IPS-NIHi11 (cell line): ENCODE data around the gene LTA4H.

Source experiments
- DNase-seq: peaks from one replicate; pipeline ENCODE4 v3.0.0; 2012; ENCODE audit warnings: mixed read lengths, low spot score

The LTA4H gene

DNA sequence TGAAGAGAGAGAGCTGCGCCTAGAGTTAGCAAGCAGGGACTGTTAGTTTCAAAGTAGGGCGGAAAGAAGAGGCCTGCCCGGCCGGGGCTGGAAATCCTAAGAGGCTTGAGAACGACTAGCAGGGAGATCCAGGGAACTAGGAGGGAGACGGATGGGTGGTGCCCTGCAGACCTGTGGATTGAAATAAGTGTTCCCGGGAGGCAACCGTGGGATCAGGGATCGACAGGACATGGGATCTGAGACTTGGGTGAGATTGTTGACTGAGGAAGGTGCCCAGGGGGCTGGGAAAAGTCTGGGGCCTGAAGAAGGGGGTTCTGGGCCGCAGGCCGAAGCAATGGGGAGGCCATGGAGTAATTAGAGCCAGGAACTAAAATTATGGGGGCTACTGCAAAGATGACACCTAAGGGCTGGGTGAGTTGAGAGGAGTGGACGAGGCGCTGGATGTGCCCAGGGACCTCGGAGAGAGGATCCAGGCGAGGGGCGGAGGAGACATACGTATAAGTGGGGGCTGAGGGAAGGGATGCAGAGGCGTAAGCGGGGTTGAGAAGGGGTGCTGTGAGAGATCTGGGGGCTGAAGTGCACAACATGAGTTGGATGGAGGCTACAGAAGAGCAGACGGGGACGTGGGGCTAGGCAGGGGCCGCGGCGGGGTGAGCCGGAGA, 635 bp downstream of the LTA4H start:
- DNase-seq, result peak; percentile 22

DNA sequence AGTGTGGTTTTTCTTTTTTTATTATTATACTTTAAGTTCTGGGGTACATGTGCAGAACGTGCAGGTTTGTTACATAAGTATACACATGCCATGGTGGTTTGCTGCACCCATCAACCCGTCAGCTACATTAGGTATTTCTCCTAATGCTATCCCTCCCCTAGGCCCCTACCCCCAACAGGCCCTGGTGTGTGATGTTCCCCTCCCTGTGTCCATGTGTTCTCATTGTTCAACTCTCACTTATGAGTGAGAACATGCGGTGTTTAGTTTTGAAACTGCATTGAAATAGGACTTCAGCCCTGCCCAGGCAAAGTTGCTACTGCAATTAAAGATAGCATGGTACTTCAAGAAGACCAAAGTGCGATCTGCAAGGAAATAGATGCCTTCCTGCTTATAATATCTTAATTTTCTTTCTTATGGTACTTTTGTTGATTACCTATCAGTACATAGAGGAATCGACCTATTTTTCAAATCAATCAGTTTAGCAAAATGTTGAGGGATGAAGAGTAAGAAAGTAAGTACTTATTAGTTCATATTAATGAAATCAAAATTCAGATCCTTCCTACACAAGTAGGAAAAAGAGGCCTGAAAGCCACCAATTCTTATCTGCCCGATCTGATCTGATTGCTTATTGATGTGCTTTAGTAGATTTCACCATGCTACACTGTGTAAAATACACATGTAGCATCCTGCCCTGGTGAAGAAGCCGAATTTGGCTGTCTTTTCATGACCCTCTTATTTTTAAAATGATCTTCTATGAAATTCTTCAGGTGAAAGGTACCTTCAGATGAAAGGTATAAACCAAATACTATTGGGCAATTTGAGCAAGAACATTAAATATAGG, 1.6 kb downstream of the LTA4H start:
- DNase-seq, result no peak

DNA sequence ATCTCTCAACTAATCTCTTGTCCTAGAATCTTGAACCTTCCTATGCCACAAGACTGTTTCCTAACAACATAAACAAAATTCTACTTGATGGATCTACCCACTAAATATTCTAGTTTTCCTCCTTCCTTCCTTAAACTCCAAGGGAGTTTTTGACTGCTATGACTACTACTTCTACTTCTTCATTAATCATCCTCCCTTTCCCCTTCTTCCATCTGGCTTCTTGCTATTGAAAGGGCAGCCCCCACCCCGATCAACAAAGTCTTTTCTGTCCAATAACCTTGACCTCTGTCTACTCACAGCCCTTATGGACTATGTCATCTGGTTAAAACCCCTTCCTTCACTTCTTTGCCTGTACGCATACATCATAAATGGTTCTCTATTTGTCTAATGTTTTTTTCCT, 5.6 kb downstream of the LTA4H start:
- no peak for DNase-seq

DNA sequence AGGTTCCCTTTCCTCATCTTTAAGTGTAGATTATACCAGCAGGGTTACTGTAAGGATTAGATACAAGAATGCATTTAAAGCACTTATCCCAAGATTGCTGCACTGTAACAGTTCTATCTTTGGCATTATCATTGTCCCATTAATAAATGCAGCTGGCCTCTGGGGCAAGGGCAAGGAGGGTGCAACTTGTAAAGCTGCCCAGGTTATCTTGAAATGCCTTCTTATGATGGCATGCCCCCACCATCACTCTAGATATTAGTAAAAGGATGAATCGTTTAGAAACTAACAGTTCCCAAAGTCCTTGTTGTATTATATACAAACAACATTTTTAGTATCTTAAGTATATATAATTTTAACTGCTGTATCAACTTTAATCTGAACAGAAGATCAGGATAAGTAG, 6.8 kb downstream of the LTA4H start:
- DNase-seq, result no peak

DNA sequence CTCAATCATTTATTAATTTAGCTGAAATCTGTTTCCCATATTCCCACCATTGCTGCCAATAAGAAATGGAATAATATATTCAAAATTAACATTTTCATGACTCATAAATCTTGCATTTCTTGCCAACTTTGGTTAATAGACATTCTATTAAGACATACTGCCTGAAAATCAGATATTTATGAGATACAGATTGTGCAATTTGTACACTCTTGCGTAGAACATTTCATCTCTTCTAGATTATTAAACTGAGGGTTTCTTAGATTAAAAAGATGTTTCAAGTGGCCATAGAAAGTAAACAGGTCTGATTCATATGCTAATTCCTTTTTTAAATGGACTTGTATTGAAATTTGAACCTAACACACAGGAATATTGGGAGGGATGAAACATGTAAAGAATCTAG, 9.1 kb downstream of the LTA4H start:
- no peak for DNase-seq

DNA sequence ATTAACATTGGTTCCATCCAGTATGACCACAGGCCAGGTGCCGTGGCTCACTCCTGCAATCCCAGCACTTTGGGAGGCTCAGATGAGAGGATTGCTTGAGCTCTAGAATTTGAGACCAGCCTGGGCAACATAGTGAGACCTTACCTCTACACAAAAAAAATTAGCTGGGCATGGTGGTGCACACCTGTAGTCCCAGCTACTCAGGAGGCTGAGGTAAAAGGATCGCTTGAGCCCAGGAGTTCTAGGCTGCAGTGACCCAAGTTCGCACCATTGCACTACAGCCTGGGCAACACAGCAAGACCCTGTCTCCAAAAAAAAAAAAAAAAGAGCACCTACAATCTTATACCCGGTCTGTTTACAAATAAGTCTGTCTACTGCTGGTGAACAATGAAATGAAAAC, 9.9 kb downstream of the LTA4H start:
- DNase-seq, result no peak

DNA sequence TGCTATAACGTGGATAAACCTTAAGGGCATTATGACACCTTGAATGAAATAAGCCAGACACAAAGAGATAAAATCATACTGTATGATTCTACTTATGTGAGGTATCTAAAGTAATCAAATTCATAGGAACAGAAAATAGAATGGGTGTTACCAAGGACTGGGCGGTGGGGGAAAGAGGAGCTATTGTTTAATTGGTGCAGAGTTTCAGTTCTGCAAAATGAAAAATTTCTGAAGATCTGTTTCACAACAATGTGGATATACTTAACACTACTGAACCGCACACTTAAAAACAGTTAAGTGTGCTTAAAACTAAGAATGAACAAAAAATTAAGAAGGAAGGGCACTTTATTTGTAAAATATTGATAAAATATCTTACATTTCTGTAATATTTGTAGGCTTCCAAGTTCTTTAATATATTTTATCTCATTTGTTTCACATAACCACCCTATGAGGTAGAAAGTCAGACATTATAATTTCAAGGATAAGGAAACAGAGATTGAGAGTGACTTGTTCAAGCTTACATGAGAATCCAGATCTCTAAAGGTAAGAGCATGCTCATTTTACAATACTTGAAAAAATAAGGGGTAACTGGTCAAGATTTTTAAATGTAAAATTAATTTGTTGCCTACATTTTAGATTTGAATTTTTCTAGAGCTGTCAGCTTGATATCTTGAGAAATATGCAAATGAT, 14.9 kb downstream of the LTA4H start:
- DNase-seq, result no peak

DNA sequence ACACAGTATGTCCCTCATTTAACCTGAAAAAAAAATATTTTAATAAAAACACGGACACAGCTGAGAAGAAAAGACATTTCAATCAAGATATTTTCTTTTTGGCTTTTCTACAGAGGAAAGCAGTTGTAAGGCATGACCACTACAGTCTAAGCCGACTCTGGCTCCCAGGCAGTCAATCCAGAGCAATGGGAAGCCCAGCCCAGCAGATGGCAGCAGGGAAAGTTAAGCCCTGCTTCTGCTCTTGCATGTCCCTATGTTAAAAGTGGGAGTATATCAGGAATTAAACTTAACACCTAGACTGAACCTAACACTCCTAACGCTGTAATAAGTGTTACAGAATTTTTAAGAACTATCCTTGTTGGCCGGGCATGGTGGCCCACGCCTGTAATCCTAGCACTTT, 19.7 kb downstream of the LTA4H start:
- peak; percentile 23 for DNase-seq

DNA sequence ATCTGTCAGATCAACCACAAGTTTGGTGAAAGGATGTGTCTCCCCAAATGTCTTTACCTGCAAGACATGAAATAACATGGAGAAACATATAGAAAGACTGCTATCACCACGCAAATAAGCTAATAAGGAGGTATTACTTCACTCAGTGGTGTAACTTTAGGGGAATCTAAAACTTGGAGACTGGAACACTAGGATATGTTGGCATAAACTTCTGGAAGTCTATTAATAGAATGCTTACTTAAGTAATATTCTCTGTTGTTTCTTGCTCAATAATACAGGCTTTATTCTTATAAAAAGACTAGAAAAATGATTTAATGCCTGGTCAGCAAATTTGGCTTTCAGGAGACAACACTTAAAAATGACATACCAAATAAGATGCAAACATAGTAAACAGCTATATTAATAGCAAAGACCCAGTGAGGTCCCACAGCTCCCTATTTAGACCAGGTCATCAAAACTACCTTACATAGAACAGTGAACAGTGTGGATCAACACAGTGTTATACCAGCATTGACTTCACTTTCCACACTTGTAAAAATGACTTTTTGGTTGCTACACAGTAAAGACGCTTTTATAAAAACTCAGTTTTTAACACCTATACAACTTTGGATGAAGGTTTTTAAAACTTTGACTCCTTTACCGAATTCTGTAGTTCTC, 20.3 kb downstream of the LTA4H start:
- DNase-seq, result no peak

DNA sequence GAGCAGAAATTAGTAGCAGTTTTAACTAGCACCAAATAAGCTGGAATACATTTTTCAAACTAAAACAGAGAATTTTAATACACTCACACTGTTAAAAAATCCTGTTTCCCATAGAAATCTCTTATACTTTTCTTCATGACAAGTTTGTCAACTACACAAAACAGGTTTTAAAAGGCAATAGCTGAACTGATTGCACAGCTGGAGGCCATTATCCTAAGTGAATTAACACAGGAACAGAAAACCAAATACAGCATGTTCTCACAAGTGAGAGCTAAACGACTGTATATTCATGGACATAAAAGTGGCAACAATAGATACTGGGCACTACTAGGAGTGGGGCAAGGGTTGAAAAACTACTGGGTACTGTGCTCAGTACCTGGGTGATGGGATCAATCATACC, 27.7 kb downstream of the LTA4H start:
- no peak for DNase-seq

DNA sequence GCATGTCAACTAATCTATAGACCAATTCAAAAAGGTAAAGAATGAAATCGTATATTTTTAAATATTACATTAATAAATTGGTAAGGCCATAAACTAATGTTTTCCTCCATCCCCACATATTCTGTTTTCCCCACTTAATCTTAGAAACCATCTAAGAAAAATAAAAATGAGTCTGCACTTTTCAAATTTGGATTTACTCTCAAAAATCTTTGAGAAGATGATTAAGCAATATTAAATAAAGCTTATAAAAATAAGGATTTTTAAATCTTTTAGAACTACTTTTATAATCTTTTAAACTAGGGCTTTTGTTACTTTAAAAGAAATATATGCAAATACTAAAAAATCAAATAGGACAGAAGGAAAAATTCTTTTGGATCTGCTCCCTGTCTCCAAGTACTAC, 28.7 kb downstream of the LTA4H start:
- DNase-seq, result no peak

DNA sequence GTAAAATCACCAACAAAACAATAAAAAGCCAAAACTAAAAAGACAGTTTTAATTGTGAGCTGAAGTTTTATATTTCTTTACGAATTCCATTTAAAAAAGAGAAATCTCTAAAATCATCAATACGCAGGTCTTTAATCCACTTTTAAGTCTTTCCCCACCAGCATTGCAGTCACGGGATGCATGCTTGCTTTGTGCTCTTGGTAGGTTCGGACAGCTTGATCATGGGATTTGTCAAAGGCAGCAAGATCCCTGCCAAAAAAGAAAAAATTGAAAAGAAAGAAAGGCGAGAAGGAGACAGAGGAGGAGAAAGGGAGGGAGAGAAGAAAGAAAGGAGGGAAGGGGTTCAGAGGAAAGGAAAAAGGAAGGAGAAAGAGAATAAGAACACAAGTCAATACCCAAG, 34.5 kb downstream of the LTA4H start:
- no peak for DNase-seq

DNA sequence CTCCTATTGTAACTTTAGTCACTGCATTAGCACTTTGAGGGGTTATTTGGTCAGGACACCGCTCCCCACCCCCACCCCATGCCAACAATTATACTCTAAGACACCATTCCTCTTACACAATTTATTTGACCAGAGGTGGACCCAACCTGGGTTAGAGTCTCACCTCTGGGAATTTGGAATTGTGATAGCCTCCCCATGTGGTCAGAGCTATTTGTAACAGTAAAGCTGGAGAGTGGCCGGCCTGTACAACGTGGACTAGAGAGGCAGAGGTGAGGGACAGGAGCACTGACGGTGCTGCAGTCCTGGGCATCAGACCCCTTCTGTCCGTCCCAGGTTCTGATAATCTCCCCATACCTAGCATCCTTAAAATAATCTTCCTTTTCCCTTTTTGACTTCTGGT, 35.9 kb downstream of the LTA4H start:
- DNase-seq, result no peak

DNA sequence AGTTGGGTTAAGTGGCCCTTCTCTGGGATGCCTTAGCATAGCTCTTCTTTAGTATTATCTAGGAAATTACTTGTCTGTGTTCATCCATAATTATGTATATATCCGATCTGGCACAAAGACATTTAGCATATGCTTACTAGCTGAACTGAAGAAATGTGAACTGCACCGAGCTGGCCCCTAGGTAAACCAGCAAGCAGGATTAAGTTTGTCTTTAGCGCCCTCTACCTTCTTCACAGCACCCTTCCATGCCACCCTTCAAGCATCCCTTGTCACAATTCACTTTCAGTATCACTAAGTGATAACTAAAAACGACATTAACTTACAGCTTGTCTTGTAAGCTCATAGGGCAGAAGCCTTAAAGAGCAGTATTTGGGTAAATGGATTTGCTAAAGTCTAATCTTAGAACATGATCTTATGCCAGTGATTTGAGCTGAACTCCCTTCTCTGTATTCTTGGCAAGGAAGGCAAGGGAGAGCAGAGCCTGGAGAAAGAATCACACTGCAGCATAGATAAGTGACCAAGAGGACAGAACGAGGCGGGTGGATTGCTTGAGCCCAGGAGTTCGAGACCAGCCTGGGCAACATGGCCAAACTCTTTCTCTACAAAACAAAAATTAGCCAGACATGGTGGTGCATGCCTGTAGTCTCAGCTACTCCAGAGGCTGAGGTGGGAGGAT, 36.6 kb downstream of the LTA4H start:
- peak; percentile 75 for DNase-seq

DNA sequence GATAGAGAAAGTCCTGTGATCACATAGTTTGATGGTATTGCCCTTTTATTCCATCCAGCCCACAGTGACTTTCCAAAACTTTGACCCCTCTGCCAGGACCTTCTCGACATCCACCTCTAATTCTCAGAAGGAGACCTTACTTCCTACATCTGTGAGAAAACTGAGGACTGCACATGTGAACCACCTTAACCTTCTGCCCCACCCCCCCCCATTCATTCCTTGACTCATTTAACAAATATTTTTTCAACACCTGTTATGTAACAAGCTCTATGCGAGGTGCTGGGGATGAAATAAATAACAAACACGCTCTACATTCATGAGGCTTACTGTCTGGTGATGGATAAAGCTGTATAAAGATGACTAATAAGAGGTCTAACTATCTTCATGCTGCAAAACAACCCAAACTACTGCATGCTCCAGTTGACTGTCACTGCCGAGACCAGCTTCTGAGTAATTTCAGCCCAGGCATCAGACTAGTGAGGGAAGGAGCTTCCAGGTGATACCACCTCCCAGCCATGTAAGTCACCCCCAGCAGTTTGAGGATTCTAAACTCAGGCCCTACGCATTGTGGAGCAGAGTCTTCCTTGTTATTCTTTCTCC, 37.4 kb downstream of the LTA4H start:
- DNase-seq, result no peak

DNA sequence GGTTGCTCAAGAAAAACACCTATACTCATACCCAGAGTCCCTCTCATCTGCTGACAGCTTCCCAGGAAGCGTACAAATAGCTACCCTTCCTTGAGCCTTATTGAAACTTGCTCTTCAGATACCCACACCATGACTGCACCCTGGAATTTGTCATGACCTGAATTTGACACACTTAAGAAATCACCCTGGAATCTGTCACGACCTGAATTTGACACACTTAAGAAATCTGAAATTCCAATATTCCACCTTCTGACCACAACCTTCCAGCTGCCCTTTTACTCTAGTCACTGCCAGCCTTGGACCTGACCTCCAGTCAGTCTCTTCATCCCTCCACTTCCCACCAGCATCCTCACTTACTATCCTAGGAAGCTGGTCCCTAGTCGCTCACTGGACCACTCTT, 38.1 kb downstream of the LTA4H start:
- DNase-seq, result no peak

DNA sequence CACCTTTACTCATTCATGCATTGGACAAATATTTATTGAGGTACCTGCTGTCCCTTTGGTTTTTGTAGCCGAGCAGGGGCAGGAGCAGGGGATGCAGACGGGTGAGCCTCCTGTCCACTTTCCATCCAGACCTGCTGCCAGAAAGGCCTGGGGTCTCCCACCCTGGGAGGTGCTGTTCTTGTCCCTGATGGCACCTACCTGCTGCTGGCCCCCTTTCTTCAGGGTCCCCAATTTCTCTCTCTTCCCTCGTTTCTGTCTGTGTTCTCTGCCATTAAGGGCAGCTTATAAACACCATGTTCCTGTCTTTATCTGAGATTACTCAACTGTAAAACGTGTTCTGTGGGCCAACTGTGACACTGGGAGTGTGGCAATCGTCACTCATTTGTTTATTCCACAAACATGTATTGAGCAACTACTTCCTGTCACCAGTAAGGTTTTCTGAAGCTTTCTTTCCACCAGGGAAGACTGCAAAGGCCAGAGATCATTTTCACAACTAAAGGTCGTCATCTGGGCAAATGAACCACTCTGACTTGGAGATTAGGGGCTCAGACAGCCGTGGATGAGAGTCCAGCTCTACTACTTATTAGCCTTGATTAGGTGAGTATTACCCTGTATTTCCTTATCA, 39.2 kb downstream of the LTA4H start, which contains the start of gene HAL:
Gene HAL (minus strand): TSS at position 311 of the 625 bp plus-strand sequence. CDS start 434 bp downstream, outside the sequence.
- DNase-seq, result no peak

DNA sequence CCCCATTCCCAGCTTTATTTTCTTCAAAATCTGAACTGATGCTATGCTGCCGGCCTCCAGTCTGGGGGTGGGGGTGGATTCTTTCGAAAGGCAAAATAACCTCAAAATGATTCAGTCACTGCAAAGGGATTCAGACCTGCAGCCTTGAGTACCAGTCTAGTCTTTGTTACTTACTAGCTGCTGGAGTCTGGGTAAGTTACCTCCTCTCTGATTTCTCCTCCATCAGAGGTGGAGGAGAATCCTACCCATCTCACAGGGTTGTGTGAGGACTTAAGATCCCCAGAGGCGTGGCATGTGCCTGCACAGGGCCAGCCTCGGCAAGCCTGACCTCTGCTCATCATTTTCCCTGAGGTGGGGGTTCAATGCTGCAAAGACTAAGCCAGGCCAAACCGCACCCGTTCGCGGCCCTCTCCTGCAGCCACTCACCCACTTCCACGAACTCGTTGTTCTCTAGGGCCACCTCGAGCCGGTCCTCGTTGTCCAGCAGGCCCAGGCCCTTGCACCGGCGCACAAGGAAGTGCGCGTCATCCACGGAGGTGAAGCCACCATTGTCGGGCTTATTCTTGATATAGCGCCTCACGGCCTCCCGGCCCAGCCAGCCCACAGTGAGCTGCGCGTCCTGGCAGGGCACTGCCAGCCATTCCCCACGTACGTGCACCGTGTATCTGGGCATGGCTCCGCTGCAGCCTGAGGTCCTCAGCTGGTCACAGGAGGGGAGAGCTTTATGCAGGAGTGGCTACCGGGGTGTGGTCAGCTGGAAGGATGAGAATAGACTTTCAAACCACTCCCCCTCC, 40.0 kb downstream of the LTA4H start:
- DNase-seq, result no peak

DNA sequence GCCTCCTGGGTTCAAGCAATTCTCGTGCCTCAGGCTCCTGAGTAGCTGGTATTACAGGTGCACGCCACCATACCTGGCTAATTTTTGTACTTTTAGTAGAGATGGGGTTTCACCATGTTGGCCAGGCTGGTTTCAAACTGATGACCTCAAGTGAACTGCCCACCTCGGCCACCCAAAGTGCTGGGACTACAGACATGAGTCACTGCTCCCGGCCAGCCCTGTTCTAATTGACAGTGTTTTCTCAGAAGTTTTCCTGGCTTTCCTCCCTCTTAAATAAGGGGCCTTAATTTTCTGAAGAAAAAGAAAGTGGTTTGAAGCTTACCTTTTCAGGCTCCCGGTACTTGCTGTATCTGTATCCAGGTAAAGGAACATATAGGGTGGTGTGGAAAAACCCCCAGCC, 40.9 kb downstream of the LTA4H start:
- DNase-seq, result no peak

DNA sequence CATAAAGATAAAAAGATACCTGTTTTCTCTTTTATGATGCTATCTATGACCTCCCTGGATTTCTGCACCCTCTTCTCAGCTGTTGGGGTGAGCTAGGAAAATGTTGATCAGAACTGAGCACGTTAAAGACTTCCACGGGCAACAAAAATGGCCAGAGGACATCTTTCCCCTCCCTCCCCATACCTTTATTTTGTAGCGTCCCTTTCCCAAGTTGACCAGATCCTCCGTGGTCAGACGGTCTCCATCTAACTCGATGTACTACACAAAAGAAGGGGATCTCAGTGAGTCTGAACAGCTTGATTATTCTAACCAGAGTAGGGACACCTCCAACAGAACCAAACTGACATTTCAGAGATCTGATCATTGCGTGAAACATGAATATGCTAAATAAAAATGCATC, 41.5 kb downstream of the LTA4H start:
- no peak for DNase-seq
